ENCODE measurements around the gene PKHD1. TPM values are rescaled to one million over a fixed set of nuclear protein-coding genes. Genes with fewer than 3 reads are reported as not detected.

PKHD1 gene
- total and polyA plus RNA-seq, 9 donors, result 0.01 to 0.12 (median 0.05) TPM; not detected in 3

DNA sequence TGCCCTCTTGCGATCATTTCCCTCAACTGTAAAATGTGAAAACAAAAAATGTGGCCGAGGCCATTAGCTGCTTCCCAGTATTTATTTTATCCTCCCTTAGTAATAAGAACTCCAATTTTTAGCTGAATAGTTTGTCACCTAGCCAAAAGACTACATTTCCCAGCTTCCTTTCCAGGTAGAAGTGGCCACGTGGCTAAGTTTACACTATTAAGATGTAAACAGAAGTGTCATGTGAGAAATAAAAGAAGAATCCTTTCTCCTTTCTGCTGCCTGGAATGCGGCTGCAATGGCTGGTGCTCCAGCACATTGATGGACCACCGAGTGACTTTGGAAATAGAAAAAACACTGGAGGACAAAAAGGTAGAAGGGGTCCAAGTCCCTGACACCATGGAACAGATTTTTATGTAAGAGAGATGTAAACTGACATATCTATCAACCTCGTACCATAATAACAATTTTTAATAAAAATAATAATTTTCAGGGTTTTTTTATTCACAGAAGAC, 268.8 kb downstream of the PKHD1 start:
- TF ChIP-seq, protein P1, sequence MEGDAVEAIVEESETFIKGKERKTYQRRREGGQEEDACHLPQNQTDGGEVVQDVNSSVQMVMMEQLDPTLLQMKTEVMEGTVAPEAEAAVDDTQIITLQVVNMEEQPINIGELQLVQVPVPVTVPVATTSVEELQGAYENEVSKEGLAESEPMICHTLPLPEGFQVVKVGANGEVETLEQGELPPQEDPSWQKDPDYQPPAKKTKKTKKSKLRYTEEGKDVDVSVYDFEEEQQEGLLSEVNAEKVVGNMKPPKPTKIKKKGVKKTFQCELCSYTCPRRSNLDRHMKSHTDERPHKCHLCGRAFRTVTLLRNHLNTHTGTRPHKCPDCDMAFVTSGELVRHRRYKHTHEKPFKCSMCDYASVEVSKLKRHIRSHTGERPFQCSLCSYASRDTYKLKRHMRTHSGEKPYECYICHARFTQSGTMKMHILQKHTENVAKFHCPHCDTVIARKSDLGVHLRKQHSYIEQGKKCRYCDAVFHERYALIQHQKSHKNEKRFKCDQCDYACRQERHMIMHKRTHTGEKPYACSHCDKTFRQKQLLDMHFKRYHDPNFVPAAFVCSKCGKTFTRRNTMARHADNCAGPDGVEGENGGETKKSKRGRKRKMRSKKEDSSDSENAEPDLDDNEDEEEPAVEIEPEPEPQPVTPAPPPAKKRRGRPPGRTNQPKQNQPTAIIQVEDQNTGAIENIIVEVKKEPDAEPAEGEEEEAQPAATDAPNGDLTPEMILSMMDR (IDR thresholded peaks at IDR 0.05), result no peak
- TF ChIP-seq EP300 (IDR thresholded peaks at IDR 0.05), result no peak
- no peak for TF ChIP-seq POLR2A (IDR thresholded peaks at IDR 0.05)
- Histone ChIP-seq H3K9me3 (no peaks in the 10 kb centered on the region), H3K27ac (no peak overlapping the region), H3K4me1 (ENCODE audit: insufficient read depth) (no peaks in the 10 kb centered on the region), H3K27me3 (no peaks in the 10 kb centered on the region), H3K4me3 (no peak overlapping the region), H3K36me3 (no peaks in the 10 kb centered on the region)
- intact Hi-C loops (cut with DNase I), result no loop called here
- DNase-seq, result no peak
- WGBS, 3 donors, result 48% methylated on average over 6 of the region's 6 CpGs

DNA sequence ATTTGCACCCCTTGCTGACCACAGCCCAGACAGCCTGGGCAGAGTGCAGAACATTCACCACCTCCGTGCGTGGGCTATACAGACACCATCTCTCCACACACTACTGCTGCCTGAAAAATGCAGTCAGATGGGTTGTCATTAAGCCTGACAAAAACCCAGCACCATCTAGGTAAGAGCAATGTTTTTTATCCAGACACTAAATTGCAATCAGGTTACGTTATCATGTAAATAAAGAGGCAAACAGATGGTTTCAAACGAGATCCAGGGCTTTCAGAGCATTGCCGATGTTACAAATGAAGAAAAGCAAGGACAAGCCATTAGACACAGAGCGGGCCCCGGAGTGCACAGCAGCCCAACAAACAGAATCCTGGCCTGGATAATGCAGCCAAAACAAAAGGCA, 269.6 kb downstream of the PKHD1 start:
- H3K27me3 ChIP-seq, result no peaks in the 10 kb centered on the region
- no peaks in the 10 kb centered on the region for H3K4me1 ChIP-seq (ENCODE audit: insufficient read depth)
- H3K9me3 ChIP-seq, result no peaks in the 10 kb centered on the region
- TF ChIP-seq EP300 (IDR thresholded peaks at IDR 0.05) (no peak), POLR2A (IDR thresholded peaks at IDR 0.05) (no peak)
- TF ChIP-seq, protein P1 (IDR thresholded peaks at IDR 0.05), result no peak
- no peak overlapping the region for H3K4me3 ChIP-seq
- 50 to 61% (median 60%) methylated on average over 7 of the region's 7 CpGs for WGBS, 3 donors
- no peak for DNase-seq
- H3K27ac ChIP-seq, result no peak overlapping the region
- intact Hi-C loops (cut with DNase I), result no loop called here
- no peaks in the 10 kb centered on the region for H3K36me3 ChIP-seq

DNA sequence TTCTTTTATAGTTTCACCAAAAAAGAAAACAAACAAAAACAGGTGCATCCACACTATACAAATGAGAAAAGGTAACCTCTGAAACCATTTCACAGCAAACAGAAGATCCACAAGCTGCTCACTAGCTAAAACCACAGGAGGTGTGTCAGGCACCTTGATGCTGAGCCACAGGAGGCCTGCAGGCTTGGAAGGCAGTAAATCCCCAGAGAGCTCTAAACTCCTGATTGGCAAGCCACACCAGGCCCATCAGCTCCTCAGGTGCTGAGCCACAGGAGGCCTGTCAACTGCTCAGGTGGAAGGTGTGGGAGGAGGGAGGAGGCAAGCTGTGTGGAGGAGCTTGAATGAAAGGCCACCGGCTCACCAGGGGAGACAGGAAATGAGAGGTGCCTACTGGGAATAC, 273.0 kb downstream of the PKHD1 start:
- no peak for DNase-seq
- H3K9me3 ChIP-seq, result no peaks in the 10 kb centered on the region
- intact Hi-C loops (cut with DNase I), result no loop called here
- WGBS, 3 donors, result 18 to 33% (median 29%) methylated on average over 1 of the region's 1 CpG
- TF ChIP-seq, protein P1 (IDR thresholded peaks at IDR 0.05), result no peak
- TF ChIP-seq EP300 (IDR thresholded peaks at IDR 0.05) (no peak), POLR2A (IDR thresholded peaks at IDR 0.05) (no peak)
- H3K27me3 ChIP-seq, result no peaks in the 10 kb centered on the region
- H3K4me3 ChIP-seq, result no peak overlapping the region
- H3K36me3 ChIP-seq, result no peaks in the 10 kb centered on the region
- H3K27ac ChIP-seq, result no peak overlapping the region
- no peaks in the 10 kb centered on the region for H3K4me1 ChIP-seq (ENCODE audit: insufficient read depth)

DNA sequence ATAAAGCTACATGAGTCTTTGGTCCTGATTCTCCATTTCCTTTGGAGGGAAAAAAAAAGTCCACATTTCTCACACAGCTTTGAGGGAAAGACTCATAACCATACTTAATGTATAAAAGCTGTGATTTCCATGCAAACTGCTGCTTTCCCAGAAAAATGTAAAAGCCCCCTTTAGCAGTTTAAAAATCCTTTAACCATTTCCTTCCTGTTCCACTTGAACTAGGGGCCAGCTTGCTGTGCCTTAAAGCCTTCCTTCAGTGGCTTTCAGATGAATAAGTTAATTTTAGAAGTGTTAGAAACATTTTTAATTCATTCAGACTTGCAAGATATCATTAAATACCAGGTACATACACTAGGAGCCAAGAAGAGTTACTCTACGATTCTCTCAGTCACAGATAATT, 273.5 kb downstream of the PKHD1 start:
- H3K36me3 ChIP-seq, result no peaks in the 10 kb centered on the region
- no peak overlapping the region for H3K4me3 ChIP-seq
- no peaks in the 10 kb centered on the region for H3K4me1 ChIP-seq (ENCODE audit: insufficient read depth)
- 31 to 44% (median 39%) methylated on average over 1 of the region's 1 CpG for WGBS, 3 donors
- intact Hi-C loops (cut with DNase I), result no loop called here
- H3K9me3 ChIP-seq, result no peaks in the 10 kb centered on the region
- no peak overlapping the region for H3K27ac ChIP-seq
- no peak for TF ChIP-seq EP300 (IDR thresholded peaks at IDR 0.05)
- TF ChIP-seq, protein P1 (IDR thresholded peaks at IDR 0.05), result no peak
- TF ChIP-seq POLR2A (IDR thresholded peaks at IDR 0.05), result no peak
- no peaks in the 10 kb centered on the region for H3K27me3 ChIP-seq
- DNase-seq, result no peak
